ENCODE data around the gene CSPG4. TPM values are rescaled to one million over a fixed set of nuclear protein-coding genes. Genes with fewer than 3 reads are reported as not detected.

The CSPG4 gene
- total and polyA plus RNA-seq, 2 of the 8 experiments (the other 6 are each of a cell fraction or from before 2014, with no cell fraction given), result 1.4 to 3.0 TPM

- Histone ChIP-seq H2BK20ac (ENCODE audit: low read length) (no peak overlapping the region), H4K91ac (replicated peaks; ENCODE audit: insufficient read length, low read length) (no peak overlapping the region), H4K20me1 (replicated peaks in 1 of 2; ENCODE audit: control insufficient read depth in 1 of 2, insufficient read depth in 2 of 2, low read length in 2 of 2) (no peaks in the 10 kb centered on the region), H3K9me3 (ENCODE audit: insufficient read depth in 2 of 2, low read depth in 1 of 2, low read length in 1 of 2) (no peaks in the 10 kb centered on the region), H3K4me1 (replicated peaks in 1 of 4; ENCODE audit: control insufficient read depth in 3 of 4, insufficient read depth in 4 of 4, low read length in 3 of 4) (peaks cover 8 to 22% (median 13%) of the 10 kb centered on the region in 4 experiments), H3K36me3 (ENCODE audit: control insufficient read depth in 2 of 4, insufficient read depth in 4 of 4, low read length in 3 of 4) (no peaks in the 10 kb centered on the region), H2AFZ (ENCODE audit: low read length) (0 out of 2 replicates have a peak overlapping the region, but pooled peaks have one; percentile 36), H3K4me3 (ENCODE audit: extremely low read depth in 1 of 4, insufficient read depth in 2 of 4, low read depth in 3 of 4, low read length in 4 of 4) (no peak overlapping the region), H2BK12ac (ENCODE audit: low read depth, low read length) (peak overlapping the region; percentile 50; the same call in 1 of the 2 replicates), H4K5ac (ENCODE audit: insufficient read length, low read depth, low read length) (peak overlapping the region; percentile 13), H3K27ac (ENCODE audit: low read depth, low read length) (no peak overlapping the region), H3K23ac (ENCODE audit: insufficient read length) (no peak overlapping the region), H3K79me1 (ENCODE audit: low read depth, low read length) (no peaks in the 10 kb centered on the region), H3K23me2 (ENCODE audit: low read depth, low read length) (no peaks in the 10 kb centered on the region), H3K18ac (ENCODE audit: extremely low read depth, low read length) (peak overlapping the region; percentile 40), H3K79me2 (ENCODE audit: control insufficient read depth in 1 of 2, insufficient read depth in 2 of 2, low read length in 2 of 2) (no peaks in the 10 kb centered on the region), H3K4ac (replicated peaks; ENCODE audit: insufficient read length, low read depth, low read length) (no peak overlapping the region), H3K56ac (replicated peaks; ENCODE audit: insufficient read length, low read depth, low read length) (no peak overlapping the region), H2BK120ac (replicated peaks; ENCODE audit: low read depth, low read length) (no peak overlapping the region), H3K4me2 (ENCODE audit: insufficient read depth in 1 of 2, low read depth in 2 of 2, low read length in 2 of 2) (no peak overlapping the region; a peak in 1 of 4 replicates), H3K14ac (ENCODE audit: insufficient read length) (no peak overlapping the region), H2BK15ac (ENCODE audit: low read length) (peak overlapping the region; percentile 72; the same call in 1 of the 2 replicates), H4K8ac (ENCODE audit: extremely low read depth, insufficient read depth, low read length) (no peak overlapping the region), H3K9ac (replicated peaks in 1 of 4; ENCODE audit: extremely low read depth in 1 of 4, low read depth in 3 of 4, low read length in 3 of 4) (no peak overlapping the region), H3K27me3 (replicated peaks in 1 of 4; ENCODE audit: control insufficient read depth in 3 of 4, extremely low read depth in 1 of 4, insufficient read depth in 3 of 4, low read length in 3 of 4) (no peaks in the 10 kb centered on the region), H2BK5ac (ENCODE audit: low read depth, low read length) (peak overlapping the region; percentile 85; the same call in 1 of the 2 replicates), H2AK5ac (ENCODE audit: low read depth, low read length) (no peak overlapping the region; the same call in 1 of the 2 replicates)
- FAIRE-seq (no peak), DNase-seq (ENCODE audit: low read depth in 1 of 2, low spot score in 2 of 2) (peak in 1 of 2 experiments; percentile 75)
- CTCF ChIA-PET (ENCODE audit: partially characterized antibody), result interaction anchor here (0.7 to 4.0 kb wide), 10 partner anchors 10 to 326 kb away, joined by 3 to 24 read pairs (median 4); partner anchors contain the start of gene MAN2C1
- WGBS, 2 experiments (ENCODE audit: extremely low coverage in 1 of 2, insufficient coverage in 1 of 2, insufficient read length in 1 of 2, insufficient replicate concordance in 2 of 2, low coverage in 1 of 2, low lambda C conversion rate in 2 of 2, missing lambda C conversion rate in 1 of 2), result 79% methylated on average over 20 of the region's 20 CpGs; no CpG with 5 or more reads in 1 of the 2 experiments
- POLR2A ChIA-PET (ENCODE audit: partially characterized antibody), result interaction anchor here (0.9 to 1.5 kb wide), 4 partner anchors 13 to 34 kb away, joined by 3 read pairs; no protein-coding TSS in a partner anchor
- TF ChIP-seq RFX5 (IDR thresholded peaks at IDR 0.05; ENCODE audit: borderline replicate concordance, low read depth, low read length) (no peak), SIRT6 (IDR thresholded peaks at IDR 0.05; ENCODE audit: low read length) (no peak), TCF12 (IDR thresholded peaks at IDR 0.05; ENCODE audit: low read depth, low read length) (0 out of 2 replicates have a peak, but pooled peaks have one; percentile 18), CTCF (IDR thresholded peaks at IDR 0.05; ENCODE audit: control extremely low read depth in 1 of 3, insufficient read depth in 1 of 3, low read depth in 1 of 3, low read length in 3 of 3) (peak; percentile 14 to 46 (median 26)), POLR2AphosphoS5 (IDR thresholded peaks at IDR 0.05; ENCODE audit: low read depth, low read length) (no peak), EGR1 (IDR thresholded peaks at IDR 0.05; ENCODE audit: borderline replicate concordance, low read depth, low read length) (peak; percentile 76), GABPA (IDR thresholded peaks at IDR 0.05; ENCODE audit: borderline replicate concordance, insufficient read depth, low read length) (no peak), RAD21 (IDR thresholded peaks at IDR 0.05 in 1 of 2, conservative IDR thresholded peaks at IDR 0.05 in 1 of 2; ENCODE audit: low read depth in 2 of 2, low read length in 2 of 2) (peak in 1 of 2 experiments; percentile 35; a peak in 3 of 4 replicates)
Observed at GRCh38 chr15:75694241-75695182, 18.1 kb downstream of the CSPG4 start.

Data from H1 (cell line).